HG03558 (cell line): ENCODE data around the gene CMIP.

Experiments
- ATAC-seq: cut with Tn5 transposase; IDR thresholded peaks from one replicate; pipeline ENCODE4 v1.9.1; 2021; ENCODE audit warnings: moderate number of reproducible peaks; ENCODE audit not compliant: unreplicated experiment; ENCODE audit errors: extremely low read depth

The CMIP gene

GRCh38 chr16:81491541-81492188 is 47.1 kb downstream of the CMIP start:
- no peak for ATAC-seq

GRCh38 chr16:81492311-81492761 is 47.7 kb downstream of the CMIP start:
- ATAC-seq = no peak

DNA sequence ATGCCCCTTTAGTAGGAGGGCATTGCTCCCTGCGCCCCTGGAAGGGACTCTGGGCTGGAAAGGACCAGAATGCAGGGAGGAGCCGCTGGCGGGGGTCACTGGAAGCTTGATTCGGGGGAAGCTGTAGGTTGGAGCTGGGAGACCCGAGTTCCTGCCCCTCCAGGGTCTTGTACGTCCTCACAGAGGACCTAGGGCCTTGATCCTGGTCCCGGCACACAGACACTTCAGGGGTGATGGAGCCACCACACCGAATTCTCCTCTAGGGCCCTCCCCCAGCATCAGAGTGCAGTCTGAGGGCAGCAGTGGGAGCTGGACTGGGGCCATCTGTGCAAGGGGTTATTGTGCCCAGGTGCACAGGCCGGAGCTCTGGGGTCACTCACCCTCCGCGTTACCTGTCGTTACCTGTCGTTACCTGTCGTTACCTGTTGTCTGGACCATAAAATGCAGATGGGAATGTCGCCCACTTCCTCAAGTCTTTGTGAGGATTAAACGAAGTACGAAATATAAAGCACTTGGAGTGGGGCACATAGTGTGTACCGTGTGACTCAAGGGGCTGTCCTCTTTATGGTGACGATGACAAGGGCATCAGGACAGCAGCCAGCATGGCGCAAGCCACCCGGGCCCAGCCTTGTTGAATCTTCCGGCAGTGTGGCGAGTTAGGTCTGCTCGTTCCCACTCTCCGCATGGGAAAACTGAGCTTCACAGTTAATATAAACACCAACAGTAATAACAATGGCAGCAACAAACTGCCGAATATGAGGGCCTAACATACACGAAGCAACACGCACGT is 48.6 kb downstream of the CMIP start:
- ATAC-seq = no peak

DNA sequence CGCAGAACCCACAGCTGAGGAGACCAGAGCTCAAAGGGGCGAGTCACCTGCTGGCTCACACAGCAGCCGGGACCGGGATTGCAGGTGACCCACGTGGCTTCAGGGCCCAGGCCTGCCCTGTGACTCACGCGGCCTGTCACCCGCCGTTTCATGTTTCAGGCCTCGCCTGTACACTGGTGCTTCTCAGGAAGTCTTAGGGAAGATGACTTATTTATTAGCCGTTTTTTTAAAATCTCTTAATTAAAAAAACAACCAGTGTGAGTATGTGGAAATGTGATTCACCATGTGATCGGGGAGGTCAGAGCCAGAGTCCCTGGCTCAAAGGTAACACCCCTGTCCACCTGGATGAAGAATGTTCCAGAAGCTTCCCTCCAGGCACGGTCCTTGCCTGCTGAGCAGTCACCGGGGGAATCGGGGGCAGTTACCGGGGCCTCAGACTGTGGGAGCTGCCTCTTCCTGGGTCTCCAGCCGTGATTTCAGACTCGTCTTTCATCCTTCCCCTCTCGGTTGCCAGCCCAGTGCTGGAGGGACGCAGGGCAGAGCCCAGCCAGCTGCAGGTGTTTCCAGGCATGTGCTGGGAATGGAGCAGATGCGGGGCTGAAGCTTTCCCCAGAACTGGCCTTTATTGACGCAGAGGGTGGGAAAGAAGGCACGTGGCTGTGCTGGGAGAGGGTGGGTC is 49.3 kb downstream of the CMIP start:
- ATAC-seq = no peak

GRCh38 chr16:81494434-81494806 is 49.8 kb downstream of the CMIP start:
- ATAC-seq = no peak

- ATAC-seq = no peak
Observed at GRCh38 chr16:81494888-81495287, 50.3 kb downstream of the CMIP start.

DNA sequence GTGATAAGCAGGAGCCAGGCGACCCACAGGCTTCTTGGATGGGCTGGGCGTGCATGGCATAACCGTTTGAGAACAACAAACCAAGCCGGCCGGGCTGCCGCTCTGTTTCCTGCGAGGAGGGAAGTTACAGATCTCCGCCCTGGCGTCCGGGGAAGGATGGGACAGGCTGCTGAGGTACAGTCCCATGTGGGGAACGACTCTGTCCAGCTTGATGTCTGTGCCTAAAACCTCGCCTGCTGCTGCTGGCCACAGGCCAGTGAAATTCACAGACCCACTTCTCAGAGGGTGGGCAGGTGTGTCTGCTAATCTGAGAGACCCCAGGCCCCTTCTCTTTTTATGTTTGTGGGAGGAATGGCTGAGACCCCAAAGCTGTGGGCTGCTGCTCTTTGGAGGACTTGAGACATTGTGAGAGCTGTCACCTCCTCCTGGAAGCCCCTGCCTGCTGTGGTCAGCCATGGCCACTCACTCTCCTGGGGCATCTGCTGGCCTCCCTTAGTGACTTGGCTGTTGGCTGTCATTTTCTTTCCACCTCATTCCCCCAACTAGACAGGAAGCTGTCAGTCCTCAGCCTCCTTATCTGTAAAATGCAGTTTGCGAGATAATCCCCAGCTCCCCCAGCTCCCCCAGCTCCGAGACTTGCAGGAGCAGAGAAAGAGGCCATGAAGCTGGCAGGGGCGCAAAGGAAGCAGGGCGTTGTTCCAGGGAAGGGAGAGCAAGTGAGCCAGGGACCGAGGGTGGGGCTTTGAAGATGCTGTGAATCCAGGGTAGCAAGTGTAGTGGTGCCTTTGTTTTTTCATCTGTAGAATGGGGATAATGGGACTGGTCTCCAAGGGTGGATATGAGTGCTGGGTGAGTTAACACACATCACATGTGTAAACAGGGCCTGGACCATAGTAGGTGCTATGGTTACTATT is 51.0 kb downstream of the CMIP start:
- no peak for ATAC-seq

GRCh38 chr16:81496321-81496720 is 51.7 kb downstream of the CMIP start:
- ATAC-seq = no peak

DNA sequence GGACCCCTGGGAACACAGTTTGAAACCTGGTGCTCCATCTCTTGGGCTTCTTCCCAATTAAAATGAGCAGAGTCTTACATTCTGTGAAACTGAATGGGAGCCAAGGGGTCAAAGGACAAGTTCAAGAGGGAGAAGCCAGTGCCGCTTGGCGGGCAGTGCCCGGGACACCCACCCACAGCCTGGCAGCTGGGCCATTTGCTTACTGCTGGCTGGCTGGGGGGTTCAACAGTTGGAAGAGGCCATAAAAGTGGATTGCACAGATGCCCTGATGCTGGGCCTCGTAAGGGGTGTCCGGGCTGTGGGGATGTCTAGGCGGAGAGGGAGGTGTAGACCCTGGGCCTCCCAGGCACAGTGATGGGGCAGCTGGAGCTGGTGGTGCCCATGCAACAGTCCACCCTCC is 52.1 kb downstream of the CMIP start:
- no peak for ATAC-seq

- ATAC-seq = no peak
Observed at GRCh38 chr16:81497690-81498089, 53.1 kb downstream of the CMIP start.

DNA sequence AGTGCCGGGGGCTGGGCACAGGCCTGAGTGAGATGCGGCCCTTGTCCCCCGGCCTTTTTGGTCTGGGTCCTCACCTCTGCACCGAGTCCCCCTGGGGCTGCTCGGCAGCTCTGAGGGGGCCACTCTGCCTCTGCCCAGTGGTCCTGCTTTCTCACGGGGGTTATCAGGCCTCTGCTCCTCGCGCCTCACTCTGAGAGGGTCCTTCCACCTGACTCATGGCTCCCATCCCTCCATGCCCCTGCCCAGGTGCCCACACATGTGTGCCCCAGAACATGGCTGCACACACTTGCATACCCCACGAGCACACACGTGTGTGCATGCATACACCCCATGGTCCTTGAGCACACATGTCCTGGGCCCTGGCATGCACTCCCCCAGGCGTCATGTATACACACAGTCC is 53.7 kb downstream of the CMIP start:
- no peak for ATAC-seq

GRCh38 chr16:81499576-81500380 is 55.2 kb downstream of the CMIP start:
- ATAC-seq = no peak

- ATAC-seq = no peak
Observed at GRCh38 chr16:81500833-81501521, 56.4 kb downstream of the CMIP start.

DNA sequence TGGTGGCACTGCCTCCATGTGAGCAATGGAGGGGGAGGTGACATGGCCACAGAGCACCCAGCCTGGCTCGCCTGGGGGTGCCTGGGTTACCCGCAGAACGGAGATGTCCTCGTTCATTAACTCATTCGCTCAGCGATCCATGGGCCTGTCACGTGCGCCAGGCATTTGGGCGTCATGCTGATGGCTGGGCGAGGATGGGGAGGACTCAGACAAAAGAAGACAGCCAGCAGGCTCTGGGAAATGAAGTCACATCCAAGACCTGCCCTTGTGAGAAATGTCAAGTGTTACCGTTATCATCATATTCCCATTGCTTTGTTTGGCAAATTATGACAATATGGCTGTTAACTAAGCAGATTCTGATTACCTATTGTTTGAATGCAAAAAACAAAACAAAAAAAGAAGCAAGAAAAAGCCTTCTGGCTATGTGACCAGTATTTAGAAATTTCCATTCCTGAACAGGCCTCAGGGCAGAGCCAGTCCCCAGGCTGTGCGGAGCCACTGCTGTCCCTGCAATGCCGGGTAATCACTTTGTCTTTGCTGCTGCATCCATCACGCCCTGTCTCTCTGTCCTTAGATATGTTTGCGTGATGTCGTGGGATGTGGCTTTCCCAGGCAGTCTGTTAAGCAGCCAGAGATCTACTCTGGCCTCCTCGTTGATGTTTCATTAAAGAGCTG is 57.9 kb downstream of the CMIP start:
- ATAC-seq = no peak

GRCh38 chr16:81505011-81505661 is 60.5 kb downstream of the CMIP start:
- peak; percentile 70 for ATAC-seq

GRCh38 chr16:81509404-81509803 is 64.8 kb downstream of the CMIP start:
- no peak for ATAC-seq

- no peak for ATAC-seq
Observed at GRCh38 chr16:81510016-81510415, 65.4 kb downstream of the CMIP start.

GRCh38 chr16:81511371-81511770 is 66.8 kb downstream of the CMIP start:
- ATAC-seq = no peak
